ENCODE data around the gene SCG5. TPM values are rescaled to one million over a fixed set of nuclear protein-coding genes. Genes with fewer than 3 reads are reported as not detected.

The SCG5 gene
- polyA plus RNA-seq, 1 of the 3 experiments (the other 2 are of a cell fraction): 11.0 TPM

GRCh38 chr15:32657941-32658340, 16.4 kb downstream of the SCG5 start:
- no peak overlapping the region for H3K4me3 ChIP-seq (ENCODE audit: low read depth in 2 of 2, low read length in 1 of 2)
- ChIA-PET POLR2A (no interaction called here), CTCF (interaction anchor here (0.6 to 16.6 kb wide), 7 partner anchors 8 to 358 kb away, joined by 3 to 295 read pairs (median 11); no protein-coding TSS in a partner anchor)
- H4K20me1 ChIP-seq (ENCODE audit: insufficient read depth): no peaks in the 10 kb centered on the region
- TF ChIP-seq POLR2AphosphoS5 (IDR thresholded peaks at IDR 0.05; ENCODE audit: low read depth, low read length) (no peak), EZH2phosphoT487 (IDR thresholded peaks at IDR 0.05; ENCODE audit: borderline replicate concordance, low read depth) (no peak)
- TF ChIP-seq, protein P1, sequence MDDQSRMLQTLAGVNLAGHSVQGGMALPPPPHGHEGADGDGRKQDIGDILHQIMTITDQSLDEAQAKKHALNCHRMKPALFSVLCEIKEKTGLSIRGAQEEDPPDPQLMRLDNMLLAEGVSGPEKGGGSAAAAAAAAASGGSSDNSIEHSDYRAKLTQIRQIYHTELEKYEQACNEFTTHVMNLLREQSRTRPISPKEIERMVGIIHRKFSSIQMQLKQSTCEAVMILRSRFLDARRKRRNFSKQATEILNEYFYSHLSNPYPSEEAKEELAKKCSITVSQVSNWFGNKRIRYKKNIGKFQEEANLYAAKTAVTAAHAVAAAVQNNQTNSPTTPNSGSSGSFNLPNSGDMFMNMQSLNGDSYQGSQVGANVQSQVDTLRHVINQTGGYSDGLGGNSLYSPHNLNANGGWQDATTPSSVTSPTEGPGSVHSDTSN (IDR thresholded peaks at IDR 0.05): peak; percentile 47; the same call in 1 of the 2 replicates
- no peak overlapping the region; the same call in 1 of the 2 replicates for H3K4me2 ChIP-seq
- DNase-seq: no peak
- H3K9me3 ChIP-seq: no peaks in the 10 kb centered on the region
- no peaks in the 10 kb centered on the region for H3K9me2 ChIP-seq
- no peaks in the 10 kb centered on the region for H3K27me3 ChIP-seq (ENCODE audit: insufficient read depth)
- H3K27ac ChIP-seq (ENCODE audit: low read depth in 2 of 2, low read length in 1 of 2): peak overlapping the region in 1 of 2 experiments; percentile 76; a peak in 2 of 4 replicates
- H3K36me3 ChIP-seq (replicated peaks in 1 of 2; ENCODE audit: control insufficient read depth in 1 of 2, insufficient read depth in 2 of 2, low read length in 1 of 2): no peaks in the 10 kb centered on the region
- no peak overlapping the region for H3K9ac ChIP-seq
- H3K79me2 ChIP-seq (ENCODE audit: insufficient read depth): no peaks in the 10 kb centered on the region
- H2AFZ ChIP-seq (ENCODE audit: low read depth): no peak overlapping the region; the same call in 1 of the 2 replicates
- H3K4me1 ChIP-seq (ENCODE audit: control insufficient read depth in 1 of 2, insufficient read depth in 2 of 2, low read depth in 1 of 2, low read length in 1 of 2): peaks cover 7 to 12% of the 10 kb centered on the region in 2 experiments; a peak in 3 of 4 replicates
- peaks cover 16% of the 10 kb centered on the region for H3F3A ChIP-seq (replicated peaks; ENCODE audit: insufficient read depth)
- 100% methylated on average over 2 of the region's 2 CpGs for WGBS (ENCODE audit: low lambda C conversion rate)

DNA sequence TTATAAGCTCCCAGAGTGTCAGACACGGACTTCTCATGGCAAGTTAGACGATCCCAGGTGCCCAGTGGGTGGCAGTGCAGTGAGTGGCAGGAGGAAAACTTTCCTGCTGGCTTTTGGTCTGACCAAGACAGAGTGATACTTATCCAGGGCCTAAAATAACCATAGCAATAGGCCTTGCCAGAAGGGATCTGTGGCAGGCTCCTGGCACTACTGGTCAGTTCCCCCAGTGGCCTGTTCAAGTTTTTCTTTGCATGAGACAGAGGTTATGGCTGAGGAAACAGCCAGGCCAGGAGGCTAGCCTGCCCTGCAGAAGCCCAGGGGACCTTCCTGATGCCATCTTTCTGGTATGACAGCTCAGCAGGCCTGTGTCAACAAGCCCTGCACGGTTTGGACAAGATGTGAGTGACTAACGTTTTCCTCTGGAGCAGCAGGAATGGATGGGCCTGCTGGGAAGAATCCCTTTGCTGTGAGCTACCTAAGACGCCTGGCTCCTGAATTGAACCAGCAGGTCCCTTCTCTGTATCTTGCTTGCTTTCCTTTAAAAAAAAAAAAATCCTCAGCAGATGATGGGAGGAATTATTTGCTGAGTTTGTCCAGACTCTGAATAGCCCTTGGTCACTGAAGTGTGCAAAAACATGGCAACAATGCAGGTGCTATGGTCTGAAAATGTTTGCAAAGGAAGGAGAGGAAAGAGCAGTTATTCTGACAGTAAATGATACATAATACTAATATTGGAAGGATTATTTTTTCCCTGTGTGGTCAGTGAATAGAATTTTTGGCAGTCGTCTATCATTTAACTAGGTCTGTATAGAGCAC, 18.0 kb downstream of the SCG5 start:
- Histone ChIP-seq H3K27me3 (ENCODE audit: insufficient read depth) (no peaks in the 10 kb centered on the region), H3K27ac (ENCODE audit: low read depth in 2 of 2, low read length in 1 of 2) (peak overlapping the region; percentile 34 to 76; a peak in 3 of 4 replicates), H3K9me3 (no peaks in the 10 kb centered on the region), H3F3A (replicated peaks; ENCODE audit: insufficient read depth) (peaks cover 16% of the 10 kb centered on the region), H3K79me2 (ENCODE audit: insufficient read depth) (no peaks in the 10 kb centered on the region), H3K4me2 (peak overlapping the region; percentile 21; the same call in 1 of the 2 replicates), H2AFZ (ENCODE audit: low read depth) (no peak overlapping the region), H3K36me3 (replicated peaks in 1 of 2; ENCODE audit: control insufficient read depth in 1 of 2, insufficient read depth in 2 of 2, low read length in 1 of 2) (no peaks in the 10 kb centered on the region), H3K4me1 (ENCODE audit: control insufficient read depth in 1 of 2, insufficient read depth in 2 of 2, low read depth in 1 of 2, low read length in 1 of 2) (peaks cover 11 to 12% of the 10 kb centered on the region in 2 experiments; a peak in 3 of 4 replicates), H3K9me2 (no peaks in the 10 kb centered on the region), H4K20me1 (ENCODE audit: insufficient read depth) (no peaks in the 10 kb centered on the region), H3K9ac (peak overlapping the region; percentile 30; the same call in 1 of the 2 replicates), H3K4me3 (ENCODE audit: low read depth in 2 of 2, low read length in 1 of 2) (no peak overlapping the region)
- no peak for TF ChIP-seq FOXM1 (IDR thresholded peaks at IDR 0.05; ENCODE audit: low read depth)
- no peak for TF ChIP-seq ZBTB33 (IDR thresholded peaks at IDR 0.05; ENCODE audit: borderline replicate concordance, low read depth)
- TF ChIP-seq JUND (IDR thresholded peaks at IDR 0.05): 0 out of 2 replicates have a peak, but pooled peaks have one; percentile 19
- TF ChIP-seq MXI1 (IDR thresholded peaks at IDR 0.05; ENCODE audit: low read depth, low read length): no peak
- TF ChIP-seq, protein P1 (IDR thresholded peaks at IDR 0.05): peak; percentile 62
- peak; percentile 42 for TF ChIP-seq CTCF (IDR thresholded peaks at IDR 0.05)
- TF ChIP-seq FOSL2 (IDR thresholded peaks at IDR 0.05; ENCODE audit: borderline replicate concordance, low read depth): peak; percentile 20; the same call in 1 of the 2 replicates
- peak in 1 of 2 experiments; percentile 18; a peak in 1 of 4 replicates for TF ChIP-seq EP300 (IDR thresholded peaks at IDR 0.05; ENCODE audit: borderline replicate concordance in 1 of 2, low read depth in 1 of 2, low read length in 1 of 2)
- ChIA-PET CTCF (interaction anchor here (0.6 to 16.6 kb wide), 11 partner anchors 10 to 427 kb away, joined by 3 to 295 read pairs (median 4); no protein-coding TSS in a partner anchor), POLR2A (no interaction called here)
- WGBS (ENCODE audit: low lambda C conversion rate): 57% methylated on average over 5 of the region's 6 CpGs
- DNase-seq: peak; percentile 31

Measured in SK-N-SH (cell line).